KOPT-K1 (cell line): ENCODE data around the gene C10orf105.
A peak's percentile ranks its signal among the peaks of the same experiment; 100 is the strongest.

Experiments used
- H3K27ac ChIP-seq: fragments of 200-600 bp; sonication (generic); 2 replicates; pipeline ENCODE4 v1.5.1; 2016; ENCODE audit warnings: antibody characterized with exemption, mild to moderate bottlenecking, low read depth, low read length; ENCODE audit not compliant: poor library complexity, severe bottlenecking
- H3K36me3 ChIP-seq: fragments of 200-600 bp; sonication (generic); 2 replicates; pipeline ENCODE4 v1.5.1; 2017; ENCODE audit warnings: antibody characterized with exemption, mild to moderate bottlenecking, low read length, moderate library complexity; ENCODE audit not compliant: insufficient read depth
- H3K9me3 ChIP-seq: fragments of 200-600 bp; sonication (generic); 2 replicates; pipeline ENCODE4 v1.5.1; 2017; ENCODE audit warnings: antibody characterized with exemption, low read length, mild to moderate bottlenecking; ENCODE audit not compliant: insufficient read depth, poor library complexity, severe bottlenecking

Gene C10orf105

GRCh38 chr10:71719464-71720201 is at the start of gene C10orf105:
Gene C10orf105, minus strand, starts transcription at chr10:71719778. Its CDS starts 3,441 bp downstream, at chr10:71716337.
- Histone ChIP-seq H3K27ac (no peak within 1 kb of the TSS), H3K9me3 (no peaks in the 10 kb centered on the region), H3K36me3 (peaks cover 26% of the 10 kb centered on the region; the same call in 1 of the 2 replicates)

DNA sequence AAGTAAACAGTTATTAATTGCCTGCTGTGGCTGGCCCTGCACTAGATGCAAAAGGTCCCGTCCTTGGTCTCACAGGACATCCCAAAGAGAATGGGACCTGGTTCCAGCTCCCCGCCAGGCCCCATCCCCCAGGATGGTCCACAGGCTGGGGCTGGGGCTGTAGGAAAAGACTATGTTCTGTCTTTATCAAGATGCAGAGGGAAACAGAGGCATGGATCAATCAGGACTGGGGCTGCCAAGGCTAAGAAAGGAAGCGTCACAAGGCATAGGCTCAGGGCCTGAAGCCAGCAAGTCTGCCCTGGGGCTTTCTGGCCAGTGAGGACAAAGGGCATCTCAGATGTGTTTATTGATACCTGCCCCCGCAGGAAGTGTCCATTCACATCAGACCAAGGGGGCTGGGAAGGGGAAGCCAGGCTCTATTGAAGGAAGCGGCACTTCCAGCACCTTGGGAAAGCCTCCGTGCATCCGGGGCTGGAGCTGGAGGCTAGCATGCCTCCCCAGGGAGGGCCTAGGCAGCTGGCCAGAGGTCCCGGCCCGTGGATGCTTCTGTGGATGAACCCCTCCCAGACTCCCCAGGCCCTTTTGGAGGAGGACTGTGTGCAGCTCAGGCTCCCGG is 48.0 kb upstream of the C10orf105 start:
- Histone ChIP-seq H3K9me3 (no peaks in the 10 kb centered on the region), H3K27ac (no peak overlapping the region), H3K36me3 (peaks cover 36% of the 10 kb centered on the region)

GRCh38 chr10:71766717-71767419 is 47.3 kb upstream of the C10orf105 start:
- no peak overlapping the region for H3K27ac ChIP-seq
- no peaks in the 10 kb centered on the region for H3K9me3 ChIP-seq
- H3K36me3 ChIP-seq, result peaks cover 42% of the 10 kb centered on the region

GRCh38 chr10:71765906-71766716 is 46.5 kb upstream of the C10orf105 start:
- Histone ChIP-seq H3K36me3 (peaks cover 50% of the 10 kb centered on the region), H3K27ac (no peak overlapping the region), H3K9me3 (no peaks in the 10 kb centered on the region)

GRCh38 chr10:71765176-71765904 is 45.8 kb upstream of the C10orf105 start:
- H3K27ac ChIP-seq, result peak overlapping the region; percentile 3
- peaks cover 57% of the 10 kb centered on the region for H3K36me3 ChIP-seq
- H3K9me3 ChIP-seq, result no peaks in the 10 kb centered on the region

DNA sequence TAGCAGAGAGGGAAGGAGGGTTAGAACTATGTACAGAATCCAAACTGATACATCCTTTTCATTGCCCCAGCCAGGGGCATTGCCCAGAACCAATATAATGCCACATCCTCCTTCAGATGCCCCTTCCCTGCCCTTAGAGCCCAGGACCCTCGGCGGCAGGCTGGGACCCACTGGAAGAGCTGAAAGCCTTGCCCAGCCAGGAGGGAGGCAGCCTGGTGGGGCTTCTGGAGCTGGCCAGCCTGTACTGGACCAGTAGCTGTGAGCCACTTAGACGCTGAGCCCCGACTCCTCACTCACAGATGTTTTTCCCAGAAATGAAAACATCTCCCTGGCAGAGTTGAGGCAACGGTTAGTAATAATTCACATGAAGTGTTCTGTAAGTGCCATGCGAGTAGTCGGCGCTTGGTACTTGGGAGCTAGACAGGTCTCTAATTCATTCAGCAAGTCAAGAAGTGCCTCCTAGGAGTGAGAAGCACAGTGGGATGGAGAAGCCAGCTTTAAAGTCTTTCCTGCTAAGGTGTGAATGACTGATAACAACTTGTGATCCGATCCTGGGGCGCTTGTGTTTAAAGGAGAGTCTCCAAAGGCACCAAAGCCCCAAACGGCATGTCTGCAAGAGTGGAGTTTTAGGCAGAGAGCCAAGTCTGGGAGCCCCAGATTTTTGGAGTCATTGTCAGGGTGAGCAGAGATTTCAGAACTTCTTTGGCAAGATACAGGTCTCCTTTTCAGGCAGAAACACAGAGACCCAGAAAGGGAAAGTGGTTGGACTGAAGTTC is 44.0 kb upstream of the C10orf105 start:
- Histone ChIP-seq H3K27ac (no peak overlapping the region), H3K9me3 (no peaks in the 10 kb centered on the region), H3K36me3 (peaks cover 58% of the 10 kb centered on the region)

DNA sequence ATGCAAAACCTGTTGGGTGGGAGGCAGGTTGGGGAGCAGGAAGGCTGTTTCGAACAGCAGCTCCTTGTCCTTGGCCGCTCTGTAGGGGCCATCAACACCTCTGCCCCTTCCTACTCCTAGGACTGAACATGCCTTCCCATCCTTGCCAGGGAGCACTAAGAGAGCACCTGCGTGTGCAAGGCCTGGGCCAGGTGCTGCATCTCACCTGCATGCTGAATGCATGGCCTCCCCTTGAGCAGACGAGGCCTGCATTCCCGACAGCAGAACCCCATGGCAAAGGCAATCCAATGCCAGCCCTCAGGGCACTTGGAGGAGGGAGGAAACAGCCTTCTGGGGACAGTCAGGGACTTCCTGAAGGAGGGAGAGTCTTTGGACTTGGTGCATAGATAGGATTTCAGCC is 42.7 kb upstream of the C10orf105 start:
- peaks cover 52% of the 10 kb centered on the region for H3K36me3 ChIP-seq
- no peaks in the 10 kb centered on the region for H3K9me3 ChIP-seq
- no peak overlapping the region for H3K27ac ChIP-seq

GRCh38 chr10:71761541-71762113 is 42.0 kb upstream of the C10orf105 start:
- Histone ChIP-seq H3K36me3 (peaks cover 46% of the 10 kb centered on the region), H3K27ac (no peak overlapping the region), H3K9me3 (no peaks in the 10 kb centered on the region)

DNA sequence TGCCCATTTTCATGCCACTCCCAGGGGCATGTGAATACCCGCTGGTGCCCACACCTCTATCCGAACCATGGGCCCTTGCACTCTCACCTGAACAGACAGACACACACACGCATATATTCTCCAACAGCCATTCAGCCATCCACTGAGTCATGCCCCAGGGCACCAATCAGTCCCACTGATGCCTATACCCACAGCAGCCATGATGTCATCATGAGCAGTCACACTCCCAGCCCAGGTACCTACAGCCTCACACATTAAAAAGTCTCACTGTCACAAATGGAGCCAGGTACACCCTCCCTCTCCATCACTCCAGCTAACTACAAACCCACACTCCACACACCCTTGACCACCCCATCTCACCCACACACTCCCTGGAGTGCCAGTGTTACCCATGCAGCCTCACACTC is 41.5 kb upstream of the C10orf105 start:
- peaks cover 46% of the 10 kb centered on the region for H3K36me3 ChIP-seq
- no peaks in the 10 kb centered on the region for H3K9me3 ChIP-seq
- H3K27ac ChIP-seq, result no peak overlapping the region

DNA sequence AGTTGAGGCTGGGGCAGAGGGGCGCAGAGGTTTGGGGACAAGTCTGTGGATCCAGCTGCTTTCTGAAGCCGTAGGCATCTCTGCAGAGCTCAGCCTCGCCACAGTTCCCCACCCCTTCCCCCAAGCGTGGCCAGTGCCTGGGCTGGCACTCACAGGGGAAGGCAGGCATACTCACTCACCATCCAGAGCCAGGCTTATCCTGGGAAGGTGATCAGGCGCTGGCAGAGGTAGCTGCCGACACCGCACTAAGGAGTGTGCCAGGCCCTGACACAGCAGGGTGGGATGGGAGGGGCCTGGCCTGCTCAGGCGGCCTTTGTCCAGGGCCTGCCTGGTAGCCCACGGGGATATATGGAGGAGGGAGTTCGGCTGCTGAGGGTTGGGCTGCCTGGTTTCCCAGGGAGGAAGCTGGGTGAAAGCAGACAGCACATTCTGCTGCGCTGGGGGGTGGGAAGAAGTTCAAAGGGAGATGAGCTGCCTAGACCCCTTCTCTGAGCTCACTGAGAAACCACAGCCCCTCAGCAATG is 37.9 kb upstream of the C10orf105 start:
- peak overlapping the region; percentile 100 for H3K27ac ChIP-seq
- no peaks in the 10 kb centered on the region for H3K9me3 ChIP-seq
- peaks cover 27% of the 10 kb centered on the region for H3K36me3 ChIP-seq

DNA sequence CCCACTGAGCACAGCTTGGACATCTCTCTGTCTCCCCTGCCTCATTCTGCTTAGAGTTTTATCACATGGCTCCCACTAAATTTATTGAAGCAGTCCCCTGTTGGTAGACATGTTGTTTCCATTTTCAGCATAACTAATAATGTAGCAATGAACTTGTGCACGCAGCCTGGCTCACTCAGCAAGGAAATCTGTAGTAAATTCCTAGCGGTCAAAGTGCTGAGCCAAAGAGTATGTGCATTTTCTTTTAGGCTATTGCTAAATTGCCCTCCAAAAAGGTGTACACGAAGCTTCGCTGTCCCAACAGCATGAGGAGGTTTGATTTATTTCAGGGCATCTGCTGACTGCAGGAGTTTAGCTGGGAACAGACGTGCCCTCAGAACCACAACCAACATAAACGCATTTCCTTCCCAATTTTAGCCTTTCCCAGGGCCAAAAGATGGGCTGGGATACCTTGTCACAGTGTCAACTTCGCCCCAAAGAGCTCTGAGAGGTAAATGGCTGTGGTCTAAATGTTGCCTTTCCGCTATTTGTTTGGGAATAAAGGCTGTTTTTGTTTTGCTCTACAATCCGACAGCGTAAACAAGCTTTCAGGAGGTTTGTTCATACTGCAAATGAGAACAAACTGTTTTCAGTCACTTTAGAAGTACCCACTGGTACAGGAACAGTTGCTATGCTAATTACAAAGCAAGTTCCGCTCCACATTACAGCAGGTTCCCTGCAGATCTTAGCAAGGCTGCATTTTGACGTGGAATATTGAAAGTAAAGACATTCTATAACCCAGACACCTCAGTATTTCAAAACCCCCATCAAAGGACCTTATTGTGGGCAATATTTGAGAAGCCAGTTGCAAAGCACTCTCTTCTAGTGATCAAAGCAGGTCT is 37.0 kb upstream of the C10orf105 start:
- peak overlapping the region; percentile 100 for H3K27ac ChIP-seq
- peaks cover 27% of the 10 kb centered on the region for H3K36me3 ChIP-seq
- H3K9me3 ChIP-seq, result no peaks in the 10 kb centered on the region

DNA sequence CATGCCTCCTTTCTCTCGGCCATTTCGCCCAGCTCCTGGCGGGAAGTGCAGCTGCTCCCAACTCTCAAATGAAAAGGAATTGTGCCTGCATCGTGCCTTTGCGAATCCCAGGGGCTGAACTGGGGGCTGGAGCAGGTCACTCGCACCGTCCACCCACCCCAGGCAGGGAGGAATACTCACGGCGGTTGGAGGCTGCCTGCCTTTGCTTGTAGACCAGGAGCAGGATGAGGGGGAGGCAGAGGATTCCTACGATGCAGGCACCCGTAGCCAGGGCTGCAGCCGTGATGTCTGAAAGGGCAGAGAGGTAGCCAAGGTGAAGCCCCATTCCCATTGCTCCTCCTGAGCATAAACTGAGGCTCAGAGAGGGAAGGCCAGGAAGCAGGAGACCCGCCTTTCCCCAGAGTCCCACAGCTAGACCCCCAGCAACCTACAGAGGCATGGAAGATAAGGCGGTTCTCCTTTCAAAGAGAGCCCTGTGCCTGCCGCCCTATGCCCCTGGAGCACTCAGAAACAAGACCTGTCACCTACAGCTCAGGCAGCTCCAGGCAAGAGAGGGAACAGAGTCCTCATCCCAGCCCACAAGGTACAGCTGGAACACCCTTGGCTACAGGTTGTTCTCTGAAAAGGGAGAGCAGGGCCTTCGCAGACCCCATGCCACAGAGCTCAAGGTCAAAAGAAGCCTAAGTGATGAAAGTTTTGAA is 35.8 kb upstream of the C10orf105 start:
- Histone ChIP-seq H3K9me3 (no peaks in the 10 kb centered on the region), H3K27ac (peak overlapping the region; percentile 100), H3K36me3 (peaks cover 23% of the 10 kb centered on the region)
